ENCODE data around the gene HHATL. TPM values are rescaled to one million over a fixed set of nuclear protein-coding genes. Genes with fewer than 3 reads are reported as not detected.
A peak's percentile ranks its signal among the peaks of the same experiment; 100 is the strongest.

The HHATL gene
- total RNA-seq, 2 donors from 2014 or later = 444 to 908 TPM

DNA sequence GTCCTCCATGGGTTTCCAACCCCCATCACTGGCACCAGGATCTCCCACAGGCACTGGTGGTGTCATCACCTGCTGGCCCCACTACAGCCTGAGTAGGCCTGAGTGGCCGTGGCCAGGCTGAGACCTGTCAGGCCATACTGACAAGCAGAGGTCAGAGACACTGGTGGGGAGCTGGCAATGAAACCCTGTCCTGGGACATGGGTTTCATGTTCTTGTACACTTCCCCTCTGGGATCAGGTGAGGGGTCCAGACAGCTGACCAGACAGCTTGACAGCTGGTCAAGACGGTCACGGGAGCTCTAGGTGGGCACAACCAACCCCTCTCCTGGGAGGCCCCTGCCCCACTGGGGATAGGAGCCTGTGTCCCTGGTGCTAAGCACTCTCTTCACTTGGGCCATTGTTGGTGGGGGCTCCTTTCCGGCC lies 36.0 kb downstream of the HHATL start:
- no peak for TF ChIP-seq CTCF (IDR thresholded peaks at IDR 0.05)
- Histone ChIP-seq H3K36me3 (peaks cover 6% of the 10 kb centered on the region), H3K9me3 (no peaks in the 10 kb centered on the region), H3K4me1 (peaks cover 0 to 29% of the 10 kb centered on the region in 2 donors), H3K27ac (peak overlapping the region; percentile 82), H3K4me3 (no peak overlapping the region), H3K27me3 (no peaks in the 10 kb centered on the region)
- DNase-seq (ENCODE audit: low spot score) = peak; percentile 61

- Histone ChIP-seq H3K27ac (peak overlapping the region; percentile 82), H3K4me3 (no peak overlapping the region), H3K9me3 (no peaks in the 10 kb centered on the region), H3K27me3 (no peaks in the 10 kb centered on the region), H3K36me3 (peaks cover 10% of the 10 kb centered on the region), H3K4me1 (peaks cover 0 to 29% of the 10 kb centered on the region in 2 donors)
- no peak for TF ChIP-seq CTCF (IDR thresholded peaks at IDR 0.05)
- DNase-seq (ENCODE audit: low spot score) = no peak
Observed at GRCh38 chr3:42666022-42666421, 36.6 kb downstream of the HHATL start.

- Histone ChIP-seq H3K4me3 (no peak overlapping the region), H3K9me3 (no peaks in the 10 kb centered on the region), H3K27ac (peak overlapping the region; percentile 82), H3K36me3 (peaks cover 10% of the 10 kb centered on the region), H3K4me1 (peaks cover 0 to 34% of the 10 kb centered on the region in 2 donors), H3K27me3 (no peaks in the 10 kb centered on the region)
- no peak for TF ChIP-seq CTCF (IDR thresholded peaks at IDR 0.05)
- DNase-seq (ENCODE audit: low spot score) = no peak
Observed at GRCh38 chr3:42665050-42665878, 37.3 kb downstream of the HHATL start.

DNA sequence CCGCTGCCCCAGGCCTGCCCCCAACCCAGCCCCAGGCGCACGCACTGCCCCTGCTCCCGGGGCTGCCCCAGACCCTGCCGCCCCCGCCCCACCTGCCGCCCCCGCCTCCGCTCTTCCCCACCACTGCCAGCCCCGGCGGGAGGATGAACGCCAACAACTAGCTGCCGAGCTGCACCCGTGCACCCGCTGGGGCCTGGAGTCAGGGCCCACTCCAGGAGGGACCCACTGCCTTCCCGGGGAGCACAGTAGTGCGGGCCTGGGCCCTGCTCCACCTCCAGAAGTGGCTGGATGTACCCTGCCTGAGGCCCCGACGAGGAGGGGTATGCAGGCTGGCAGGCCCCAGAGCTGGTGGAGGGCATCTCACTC lies 38.2 kb downstream of the HHATL start:
- H3K27me3 ChIP-seq = no peaks in the 10 kb centered on the region
- H3K36me3 ChIP-seq = peaks cover 10% of the 10 kb centered on the region
- no peak for TF ChIP-seq CTCF (IDR thresholded peaks at IDR 0.05)
- peaks cover 0 to 43% of the 10 kb centered on the region in 2 donors for H3K4me1 ChIP-seq
- DNase-seq (ENCODE audit: low spot score) = no peak
- no peak overlapping the region for H3K27ac ChIP-seq
- no peak overlapping the region for H3K4me3 ChIP-seq
- H3K9me3 ChIP-seq = no peaks in the 10 kb centered on the region

DNA sequence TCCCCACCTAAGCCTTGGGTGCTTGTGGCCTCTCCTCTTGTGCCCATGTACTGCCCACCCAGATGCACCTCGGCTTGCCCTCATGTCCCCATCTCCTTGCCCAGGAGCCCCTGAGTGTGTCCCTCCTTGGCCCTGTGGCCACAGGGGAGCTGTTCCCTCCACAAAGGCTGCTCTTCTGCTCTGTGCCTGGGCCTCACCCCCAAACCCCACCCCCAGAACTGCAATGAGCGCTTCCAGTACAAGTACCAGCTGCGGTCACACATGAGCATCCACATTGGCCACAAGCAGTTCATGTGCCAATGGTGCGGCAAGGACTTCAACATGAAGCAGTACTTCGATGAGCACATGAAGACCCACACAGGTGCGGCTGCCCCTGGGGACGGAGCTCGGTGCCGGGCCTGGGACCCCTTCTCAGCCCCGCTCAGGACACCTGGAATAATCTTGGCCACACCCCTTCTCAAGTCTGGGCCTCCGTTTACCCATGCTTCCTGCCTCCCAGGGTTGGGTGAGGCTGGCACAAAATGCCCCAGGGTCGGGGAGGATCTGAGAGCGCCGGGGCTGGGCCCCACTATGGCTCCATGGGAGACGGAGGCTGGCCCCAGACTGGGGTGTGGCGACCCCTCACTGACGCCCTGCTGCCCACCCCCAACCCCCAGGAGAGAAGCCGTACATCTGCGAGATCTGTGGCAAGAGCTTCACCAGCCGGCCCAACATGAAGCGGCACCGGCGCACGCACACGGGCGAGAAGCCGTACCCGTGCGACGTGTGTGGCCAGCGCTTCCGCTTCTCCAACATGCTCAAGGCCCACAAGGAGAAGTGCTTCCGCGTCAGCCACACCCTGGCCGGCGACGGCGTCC lies 38.8 kb downstream of the HHATL start:
- Histone ChIP-seq H3K4me3 (no peak overlapping the region), H3K4me1 (peaks cover 0 to 49% of the 10 kb centered on the region in 2 donors), H3K27me3 (no peaks in the 10 kb centered on the region), H3K9me3 (no peaks in the 10 kb centered on the region), H3K27ac (peak overlapping the region in 1 of 2 donors; percentile 95), H3K36me3 (peaks cover 13% of the 10 kb centered on the region)
- no peak for DNase-seq (ENCODE audit: low spot score)
- no peak for TF ChIP-seq CTCF (IDR thresholded peaks at IDR 0.05)
